ENCODE measurements around the gene TMEM200A.

TMEM200A gene

DNA sequence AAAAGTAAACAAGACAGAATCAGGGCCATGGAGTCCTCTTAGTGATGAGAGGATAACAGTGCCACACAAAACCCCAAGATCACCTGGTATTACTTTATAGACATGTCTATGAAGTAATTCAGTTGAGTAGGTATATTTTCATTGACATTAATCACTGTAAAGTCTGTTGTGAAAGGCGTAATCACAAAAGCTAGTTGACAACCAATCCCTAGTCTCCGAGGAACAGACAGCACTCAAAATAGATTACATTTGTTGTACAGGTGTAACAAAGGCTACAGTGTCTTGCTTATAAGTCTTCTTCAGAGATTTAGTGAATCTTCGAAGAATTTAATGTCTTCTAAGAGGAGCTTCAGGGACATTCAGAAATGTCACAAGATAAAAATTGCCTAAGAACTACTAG, 120.1 kb downstream of the TMEM200A start:
- no peak for DNase-seq (ENCODE audit: low read depth in 3 of 3)

DNA sequence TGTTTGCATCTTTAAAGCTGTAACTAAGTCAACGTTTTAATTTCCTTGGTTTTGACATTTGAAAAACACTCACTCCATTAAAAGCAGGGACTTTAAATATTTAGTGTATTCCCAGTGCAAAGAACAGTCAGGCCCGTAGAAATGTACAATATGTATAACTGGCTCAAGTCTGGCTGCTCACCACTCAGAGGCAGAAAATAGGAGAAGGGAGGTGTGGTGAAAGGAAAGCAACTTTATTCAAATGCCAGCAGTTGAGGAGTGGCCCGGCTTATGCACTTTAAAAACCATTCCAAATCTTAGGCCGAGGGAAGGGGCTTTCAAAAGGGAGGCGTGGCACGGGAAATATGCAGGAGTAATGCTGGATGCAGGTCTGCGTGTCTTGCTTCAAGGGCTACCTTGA, 120.6 kb downstream of the TMEM200A start:
- DNase-seq (ENCODE audit: low read depth in 3 of 3) = no peak

DNA sequence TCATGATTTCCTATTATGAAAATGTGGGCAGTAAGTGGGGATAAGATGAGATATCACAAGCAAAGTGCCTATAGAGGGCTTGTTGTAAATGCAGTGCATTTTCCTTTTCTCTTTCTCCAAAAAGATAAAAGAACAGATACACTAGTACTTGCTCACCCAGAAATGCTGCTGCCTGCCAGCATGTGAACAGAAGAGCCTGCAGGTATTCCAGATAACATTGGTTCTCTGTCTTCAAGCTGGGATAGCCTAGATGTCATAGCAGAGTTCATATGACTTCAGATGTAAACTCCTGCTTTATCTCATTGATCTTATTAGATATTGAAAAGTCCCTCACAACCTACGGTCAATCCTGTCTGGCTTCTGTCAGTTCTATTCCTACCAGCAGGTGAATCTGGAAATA, 123.7 kb downstream of the TMEM200A start:
- DNase-seq (ENCODE audit: low read depth in 3 of 3) = no peak
